Measurements from ENCODE around the gene MAML2.

DNA sequence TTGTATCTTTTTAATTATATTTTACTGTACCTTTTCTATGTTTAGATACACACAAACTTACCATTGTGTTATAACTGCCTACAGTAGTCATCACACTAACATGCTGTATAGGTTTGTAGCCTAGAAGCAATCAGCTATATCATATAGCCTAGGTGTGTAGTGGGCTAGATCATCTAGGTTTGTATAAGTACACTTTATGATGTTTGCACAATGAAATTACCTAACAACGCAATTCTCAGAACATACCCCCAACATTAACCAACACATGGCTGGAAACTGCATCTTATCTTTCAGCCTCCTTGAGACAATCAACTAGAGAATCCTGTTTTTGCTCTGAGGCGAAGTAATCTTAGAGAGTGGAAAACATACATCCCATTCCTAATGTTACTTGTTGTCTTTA, 358.9 kb downstream of the MAML2 start:
- TF ChIP-seq, protein P1, sequence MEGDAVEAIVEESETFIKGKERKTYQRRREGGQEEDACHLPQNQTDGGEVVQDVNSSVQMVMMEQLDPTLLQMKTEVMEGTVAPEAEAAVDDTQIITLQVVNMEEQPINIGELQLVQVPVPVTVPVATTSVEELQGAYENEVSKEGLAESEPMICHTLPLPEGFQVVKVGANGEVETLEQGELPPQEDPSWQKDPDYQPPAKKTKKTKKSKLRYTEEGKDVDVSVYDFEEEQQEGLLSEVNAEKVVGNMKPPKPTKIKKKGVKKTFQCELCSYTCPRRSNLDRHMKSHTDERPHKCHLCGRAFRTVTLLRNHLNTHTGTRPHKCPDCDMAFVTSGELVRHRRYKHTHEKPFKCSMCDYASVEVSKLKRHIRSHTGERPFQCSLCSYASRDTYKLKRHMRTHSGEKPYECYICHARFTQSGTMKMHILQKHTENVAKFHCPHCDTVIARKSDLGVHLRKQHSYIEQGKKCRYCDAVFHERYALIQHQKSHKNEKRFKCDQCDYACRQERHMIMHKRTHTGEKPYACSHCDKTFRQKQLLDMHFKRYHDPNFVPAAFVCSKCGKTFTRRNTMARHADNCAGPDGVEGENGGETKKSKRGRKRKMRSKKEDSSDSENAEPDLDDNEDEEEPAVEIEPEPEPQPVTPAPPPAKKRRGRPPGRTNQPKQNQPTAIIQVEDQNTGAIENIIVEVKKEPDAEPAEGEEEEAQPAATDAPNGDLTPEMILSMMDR (IDR thresholded peaks at IDR 0.05; ENCODE audit: low read length) = no peak
- no peak for TF ChIP-seq EZH2 (optimal IDR thresholded peaks at IDR 0.05; ENCODE audit: low read depth, low read length)
- TF ChIP-seq EZH2phosphoT487 (IDR thresholded peaks at IDR 0.05; ENCODE audit: low read length) = no peak

Measured in MM.1S (cell line).